ENCODE data around the gene FBXW5.
A peak's percentile ranks its signal among the peaks of the same experiment; 100 is the strongest.

Gene FBXW5

DNA sequence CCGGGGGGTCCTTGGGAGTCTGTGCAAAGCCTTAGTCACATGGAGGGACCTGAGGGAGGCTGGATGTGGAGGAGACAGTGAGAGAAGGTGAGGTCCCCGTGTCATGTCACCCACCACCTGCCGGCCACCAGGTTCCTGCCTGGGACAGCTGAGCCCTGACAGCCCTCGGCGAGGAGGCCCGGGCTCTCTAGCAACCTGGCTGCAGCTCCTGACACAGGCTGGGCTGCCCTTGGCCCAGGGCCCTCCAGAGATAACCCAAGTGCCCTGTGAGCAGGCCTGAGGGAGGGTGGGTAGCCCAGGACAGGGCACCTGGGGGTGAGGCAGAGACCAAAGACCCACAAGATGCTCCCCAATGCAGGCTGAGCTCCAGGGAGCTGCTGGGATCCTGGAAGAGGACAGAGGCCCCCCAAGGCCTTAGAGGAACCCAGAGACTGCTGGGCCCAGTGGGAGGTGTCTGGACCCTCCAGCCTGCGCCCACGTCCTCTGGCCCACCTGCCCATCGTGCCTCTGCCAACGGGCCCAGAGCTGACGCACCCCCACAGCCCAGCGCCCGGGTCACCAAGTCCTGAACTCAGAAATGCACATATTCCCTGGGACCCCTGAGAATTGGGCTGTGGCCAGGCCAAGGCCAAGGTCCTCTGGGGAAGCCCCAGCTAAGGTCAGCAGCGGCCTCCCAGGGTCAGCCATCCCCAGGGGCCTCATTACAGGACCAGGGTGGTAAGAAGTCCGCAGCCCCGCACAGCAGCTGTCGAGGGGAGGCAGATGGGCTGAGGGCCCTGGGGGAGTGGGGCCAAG is 24.0 kb upstream of the FBXW5 start:
- H2AFZ ChIP-seq (ENCODE audit: low read length) = no peak overlapping the region
- no peaks in the 10 kb centered on the region for H3K9me3 ChIP-seq (ENCODE audit: insufficient read depth, low read depth, low read length)
- no peak overlapping the region for H3K4me2 ChIP-seq (ENCODE audit: low read depth, low read length, poor library complexity, severe bottlenecking)
- H3K79me2 ChIP-seq (ENCODE audit: insufficient read depth, low read length) = no peaks in the 10 kb centered on the region
- H3K9me2 ChIP-seq (replicated peaks; ENCODE audit: low read depth, low read length) = no peaks in the 10 kb centered on the region
- H4K20me1 ChIP-seq (ENCODE audit: insufficient read depth, low read length, poor library complexity, severe bottlenecking) = no peaks in the 10 kb centered on the region
- H3K4me1 ChIP-seq (ENCODE audit: insufficient read depth, low read length, poor library complexity, severe bottlenecking) = peaks cover 9% of the 10 kb centered on the region
- H3K36me3 ChIP-seq (ENCODE audit: insufficient read depth, low read length) = no peaks in the 10 kb centered on the region
- H3K27me3 ChIP-seq (ENCODE audit: insufficient read depth, low read length, poor library complexity, severe bottlenecking) = no peaks in the 10 kb centered on the region
- no peak overlapping the region for H3K9ac ChIP-seq (ENCODE audit: low read depth, low read length, poor library complexity, severe bottlenecking)
- no peaks in the 10 kb centered on the region for H3F3A ChIP-seq (ENCODE audit: low read depth)
- no peak overlapping the region for H3K4me3 ChIP-seq (ENCODE audit: low read length, poor library complexity, severe bottlenecking)
- TF ChIP-seq EZH2phosphoT487 (IDR thresholded peaks at IDR 0.05; ENCODE audit: borderline replicate concordance) = no peak
- TF ChIP-seq, protein P1, sequence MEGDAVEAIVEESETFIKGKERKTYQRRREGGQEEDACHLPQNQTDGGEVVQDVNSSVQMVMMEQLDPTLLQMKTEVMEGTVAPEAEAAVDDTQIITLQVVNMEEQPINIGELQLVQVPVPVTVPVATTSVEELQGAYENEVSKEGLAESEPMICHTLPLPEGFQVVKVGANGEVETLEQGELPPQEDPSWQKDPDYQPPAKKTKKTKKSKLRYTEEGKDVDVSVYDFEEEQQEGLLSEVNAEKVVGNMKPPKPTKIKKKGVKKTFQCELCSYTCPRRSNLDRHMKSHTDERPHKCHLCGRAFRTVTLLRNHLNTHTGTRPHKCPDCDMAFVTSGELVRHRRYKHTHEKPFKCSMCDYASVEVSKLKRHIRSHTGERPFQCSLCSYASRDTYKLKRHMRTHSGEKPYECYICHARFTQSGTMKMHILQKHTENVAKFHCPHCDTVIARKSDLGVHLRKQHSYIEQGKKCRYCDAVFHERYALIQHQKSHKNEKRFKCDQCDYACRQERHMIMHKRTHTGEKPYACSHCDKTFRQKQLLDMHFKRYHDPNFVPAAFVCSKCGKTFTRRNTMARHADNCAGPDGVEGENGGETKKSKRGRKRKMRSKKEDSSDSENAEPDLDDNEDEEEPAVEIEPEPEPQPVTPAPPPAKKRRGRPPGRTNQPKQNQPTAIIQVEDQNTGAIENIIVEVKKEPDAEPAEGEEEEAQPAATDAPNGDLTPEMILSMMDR (conservative IDR thresholded peaks at IDR 0.05; ENCODE audit: low read length) = no peak

DNA sequence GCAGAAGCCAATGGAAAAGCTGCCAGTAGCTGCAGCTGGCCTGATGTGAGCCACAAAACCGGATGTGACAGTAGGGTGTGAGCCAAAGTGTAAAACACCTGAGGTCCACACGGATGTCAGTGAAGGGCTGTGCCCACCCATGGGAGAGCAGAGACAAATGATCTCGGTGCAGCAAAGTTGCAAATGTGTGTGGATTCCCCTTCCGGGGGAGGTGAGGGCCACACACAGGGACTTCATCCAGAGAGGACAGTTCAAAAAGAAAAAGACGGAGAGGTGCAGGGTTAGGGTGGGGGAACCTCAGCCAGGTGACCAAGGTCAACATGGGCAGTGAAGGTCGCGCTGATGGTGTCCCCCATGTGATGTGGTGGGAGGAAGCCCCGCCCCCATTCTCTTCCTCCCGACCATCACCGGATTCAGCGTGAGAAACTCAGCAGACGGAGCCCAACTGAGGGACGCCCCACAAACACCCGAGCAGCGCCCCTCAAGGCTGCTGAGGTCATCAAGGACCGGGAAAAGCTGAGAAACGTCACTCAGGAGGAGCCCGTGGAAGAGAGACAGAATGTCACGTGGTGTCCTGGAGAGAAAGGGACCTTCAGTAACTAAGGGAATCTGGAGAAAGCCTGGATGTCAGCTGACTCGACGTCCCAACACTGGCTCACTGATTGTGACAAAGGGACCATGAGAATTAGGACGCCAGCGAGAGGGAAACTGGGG is 21.4 kb upstream of the FBXW5 start:
- H4K20me1 ChIP-seq (ENCODE audit: insufficient read depth, low read length, poor library complexity, severe bottlenecking) = no peaks in the 10 kb centered on the region
- no peaks in the 10 kb centered on the region for H3F3A ChIP-seq (ENCODE audit: low read depth)
- no peaks in the 10 kb centered on the region for H3K36me3 ChIP-seq (ENCODE audit: insufficient read depth, low read length)
- H3K27me3 ChIP-seq (ENCODE audit: insufficient read depth, low read length, poor library complexity, severe bottlenecking) = no peaks in the 10 kb centered on the region
- H3K9me3 ChIP-seq (ENCODE audit: insufficient read depth, low read depth, low read length) = no peaks in the 10 kb centered on the region
- peak overlapping the region; percentile 76 for H3K4me3 ChIP-seq (ENCODE audit: low read length, poor library complexity, severe bottlenecking)
- TF ChIP-seq, protein P1 (conservative IDR thresholded peaks at IDR 0.05; ENCODE audit: low read length) = no peak
- no peak for TF ChIP-seq EZH2phosphoT487 (IDR thresholded peaks at IDR 0.05; ENCODE audit: borderline replicate concordance)
- H3K4me2 ChIP-seq (ENCODE audit: low read depth, low read length, poor library complexity, severe bottlenecking) = peak overlapping the region; percentile 88
- peak overlapping the region; percentile 99 for H2AFZ ChIP-seq (ENCODE audit: low read length)
- peaks cover 9% of the 10 kb centered on the region for H3K4me1 ChIP-seq (ENCODE audit: insufficient read depth, low read length, poor library complexity, severe bottlenecking)
- H3K9ac ChIP-seq (ENCODE audit: low read depth, low read length, poor library complexity, severe bottlenecking) = peak overlapping the region; percentile 54
- H3K79me2 ChIP-seq (ENCODE audit: insufficient read depth, low read length) = no peaks in the 10 kb centered on the region
- no peaks in the 10 kb centered on the region for H3K9me2 ChIP-seq (replicated peaks; ENCODE audit: low read depth, low read length)

DNA sequence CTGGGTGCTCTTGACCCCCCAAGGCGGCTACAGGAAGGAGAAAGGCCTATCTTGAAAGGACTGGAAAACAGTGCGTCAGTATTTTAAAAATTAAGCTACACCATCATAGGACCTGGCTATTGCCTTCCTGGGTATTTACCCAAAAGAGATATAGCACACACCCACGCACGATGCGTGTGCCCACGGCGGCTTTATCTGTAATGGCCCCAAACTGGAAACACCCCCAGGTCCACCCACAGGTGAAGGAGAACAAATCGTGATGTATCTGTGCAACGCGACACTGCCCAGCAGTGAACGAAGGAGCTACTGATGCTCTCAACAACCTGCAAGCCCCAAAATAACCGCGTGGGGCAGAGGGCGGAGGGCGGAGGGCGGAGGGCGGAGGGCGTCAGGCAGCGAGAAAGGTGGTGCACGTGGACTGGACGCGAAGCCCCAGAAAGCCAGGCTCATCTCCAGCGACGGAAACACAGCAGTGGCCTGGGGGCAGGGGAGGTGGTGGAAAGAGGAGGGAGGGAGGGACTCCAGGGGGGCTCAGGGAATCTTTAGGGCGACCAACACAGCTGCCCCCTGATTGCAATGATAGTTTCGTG is 20.4 kb upstream of the FBXW5 start:
- Histone ChIP-seq H2AFZ (ENCODE audit: low read length) (no peak overlapping the region), H3K4me1 (ENCODE audit: insufficient read depth, low read length, poor library complexity, severe bottlenecking) (peaks cover 9% of the 10 kb centered on the region), H4K20me1 (ENCODE audit: insufficient read depth, low read length, poor library complexity, severe bottlenecking) (no peaks in the 10 kb centered on the region), H3K4me2 (ENCODE audit: low read depth, low read length, poor library complexity, severe bottlenecking) (no peak overlapping the region), H3K36me3 (ENCODE audit: insufficient read depth, low read length) (no peaks in the 10 kb centered on the region), H3K9me3 (ENCODE audit: insufficient read depth, low read depth, low read length) (no peaks in the 10 kb centered on the region), H3K9ac (ENCODE audit: low read depth, low read length, poor library complexity, severe bottlenecking) (no peak overlapping the region), H3K27me3 (ENCODE audit: insufficient read depth, low read length, poor library complexity, severe bottlenecking) (no peaks in the 10 kb centered on the region), H3K9me2 (replicated peaks; ENCODE audit: low read depth, low read length) (no peaks in the 10 kb centered on the region), H3F3A (ENCODE audit: low read depth) (no peaks in the 10 kb centered on the region), H3K4me3 (ENCODE audit: low read length, poor library complexity, severe bottlenecking) (no peak overlapping the region), H3K79me2 (ENCODE audit: insufficient read depth, low read length) (no peaks in the 10 kb centered on the region)
- no peak for TF ChIP-seq EZH2phosphoT487 (IDR thresholded peaks at IDR 0.05; ENCODE audit: borderline replicate concordance)
- TF ChIP-seq, protein P1 (conservative IDR thresholded peaks at IDR 0.05; ENCODE audit: low read length) = no peak
